ENCODE results near the gene U2SURP.

The U2SURP gene

DNA sequence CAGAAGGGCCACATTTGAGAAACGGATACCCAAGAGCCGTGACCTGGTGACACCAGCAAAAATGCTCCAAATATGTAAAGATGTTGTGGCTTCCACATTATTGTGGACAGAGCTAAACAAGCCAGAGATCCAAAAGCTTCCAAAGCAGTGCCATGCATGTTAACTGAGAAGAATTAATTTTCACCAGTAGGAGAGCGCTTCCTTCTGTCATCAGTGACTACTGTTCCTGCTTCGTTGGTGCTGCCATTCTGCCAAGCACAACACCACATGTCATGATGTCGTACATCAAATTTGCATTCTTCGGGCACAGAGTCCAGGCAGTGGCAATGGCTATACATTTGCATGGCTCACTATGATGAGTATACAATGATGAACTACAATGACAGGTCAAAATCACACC is 99.1 kb downstream of the U2SURP start:
- no peaks in the 10 kb centered on the region for H3K36me3 ChIP-seq (ENCODE audit: control insufficient read depth in 2 of 2, insufficient read depth in 2 of 2, low read length in 2 of 2)
- no peaks in the 10 kb centered on the region for H3K4me1 ChIP-seq (ENCODE audit: control insufficient read depth, insufficient read depth, low read length)
- H3K9me3 ChIP-seq (ENCODE audit: control insufficient read depth in 2 of 2, low read length in 2 of 2): peaks cover 6 to 9% of the 10 kb centered on the region in 2 donors
- no peak overlapping the region for H3K9ac ChIP-seq (ENCODE audit: low read length in 2 of 2)
- H3K27ac ChIP-seq (ENCODE audit: low read length): no peak overlapping the region
- peaks cover 0 to 6% of the 10 kb centered on the region in 2 donors for H3K27me3 ChIP-seq (ENCODE audit: control insufficient read depth in 1 of 2, insufficient read depth in 2 of 2, low read length in 2 of 2)
- H3K4me3 ChIP-seq (ENCODE audit: low read length in 2 of 2): no peak overlapping the region

GRCh38 chr3:143101792-143102381 is 100.5 kb downstream of the U2SURP start:
- Histone ChIP-seq H3K9me3 (ENCODE audit: control insufficient read depth in 2 of 2, low read length in 2 of 2) (peaks cover 8 to 9% of the 10 kb centered on the region in 2 donors), H3K9ac (ENCODE audit: low read length in 2 of 2) (no peak overlapping the region), H3K36me3 (ENCODE audit: control insufficient read depth in 2 of 2, insufficient read depth in 2 of 2, low read length in 2 of 2) (no peaks in the 10 kb centered on the region), H3K4me3 (ENCODE audit: low read length in 2 of 2) (no peak overlapping the region), H3K27me3 (ENCODE audit: control insufficient read depth in 1 of 2, insufficient read depth in 2 of 2, low read length in 2 of 2) (no peaks in the 10 kb centered on the region), H3K4me1 (ENCODE audit: control insufficient read depth, insufficient read depth, low read length) (no peaks in the 10 kb centered on the region), H3K27ac (ENCODE audit: low read length) (no peak overlapping the region)

DNA sequence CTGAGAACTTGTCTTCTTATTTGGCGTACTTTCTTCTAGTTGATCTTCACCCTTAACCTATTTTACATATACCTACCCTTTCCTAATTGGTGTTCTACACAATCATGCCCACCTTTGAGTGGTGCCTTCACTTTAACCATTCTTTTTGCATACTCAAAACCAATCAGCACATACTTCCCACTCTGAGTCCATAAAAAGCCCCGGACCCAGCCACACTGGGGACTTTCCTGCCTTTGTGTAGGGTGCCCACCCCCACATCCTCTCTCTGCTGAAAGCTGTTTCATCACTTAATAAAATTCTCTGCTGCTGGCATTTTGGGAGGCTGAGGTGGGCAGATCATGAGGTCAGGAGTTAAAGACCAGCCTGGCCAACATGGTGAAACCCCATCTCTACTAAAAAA is 102.3 kb downstream of the U2SURP start:
- Histone ChIP-seq H3K9ac (ENCODE audit: low read length in 2 of 2) (no peak overlapping the region), H3K27me3 (ENCODE audit: control insufficient read depth in 1 of 2, insufficient read depth in 2 of 2, low read length in 2 of 2) (no peaks in the 10 kb centered on the region), H3K4me1 (ENCODE audit: control insufficient read depth, insufficient read depth, low read length) (no peaks in the 10 kb centered on the region), H3K4me3 (ENCODE audit: low read length in 2 of 2) (no peak overlapping the region), H3K9me3 (ENCODE audit: control insufficient read depth in 2 of 2, low read length in 2 of 2) (peaks cover 7 to 8% of the 10 kb centered on the region in 2 donors), H3K36me3 (ENCODE audit: control insufficient read depth in 2 of 2, insufficient read depth in 2 of 2, low read length in 2 of 2) (no peaks in the 10 kb centered on the region), H3K27ac (ENCODE audit: low read length) (no peak overlapping the region)

DNA sequence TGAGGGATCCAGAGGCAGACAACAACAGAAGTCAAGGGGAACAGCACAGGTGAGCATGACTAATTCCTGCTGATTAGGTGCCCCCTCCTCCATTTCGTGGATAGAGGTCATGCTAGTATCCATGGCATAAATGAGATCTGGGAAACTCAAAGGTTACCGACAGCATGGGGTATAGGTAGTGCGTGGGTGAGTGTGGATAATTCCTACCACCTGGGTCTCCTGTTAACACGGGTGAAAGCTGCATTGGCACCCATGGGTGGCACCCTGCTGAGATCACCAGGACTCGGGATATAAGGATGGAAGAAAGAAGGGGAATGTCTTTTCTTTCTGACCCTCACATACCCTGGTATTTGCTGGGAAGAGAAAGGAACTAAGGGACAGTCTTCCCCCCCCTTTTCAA is 103.8 kb downstream of the U2SURP start:
- Histone ChIP-seq H3K4me3 (ENCODE audit: low read length in 2 of 2) (no peak overlapping the region), H3K9me3 (ENCODE audit: control insufficient read depth in 2 of 2, low read length in 2 of 2) (peaks cover 7 to 8% of the 10 kb centered on the region in 2 donors), H3K4me1 (ENCODE audit: control insufficient read depth, insufficient read depth, low read length) (no peaks in the 10 kb centered on the region), H3K27me3 (ENCODE audit: control insufficient read depth in 1 of 2, insufficient read depth in 2 of 2, low read length in 2 of 2) (no peaks in the 10 kb centered on the region), H3K36me3 (ENCODE audit: control insufficient read depth in 2 of 2, insufficient read depth in 2 of 2, low read length in 2 of 2) (no peaks in the 10 kb centered on the region), H3K27ac (ENCODE audit: low read length) (no peak overlapping the region), H3K9ac (ENCODE audit: low read length in 2 of 2) (no peak overlapping the region)

- Histone ChIP-seq H3K9ac (ENCODE audit: low read length in 2 of 2) (no peak overlapping the region), H3K27ac (ENCODE audit: low read length) (no peak overlapping the region), H3K4me3 (ENCODE audit: low read length in 2 of 2) (no peak overlapping the region), H3K9me3 (ENCODE audit: control insufficient read depth in 2 of 2, low read length in 2 of 2) (peaks cover 5 to 8% of the 10 kb centered on the region in 2 donors), H3K4me1 (ENCODE audit: control insufficient read depth, insufficient read depth, low read length) (no peaks in the 10 kb centered on the region), H3K27me3 (ENCODE audit: control insufficient read depth in 1 of 2, insufficient read depth in 2 of 2, low read length in 2 of 2) (no peaks in the 10 kb centered on the region), H3K36me3 (ENCODE audit: control insufficient read depth in 2 of 2, insufficient read depth in 2 of 2, low read length in 2 of 2) (no peaks in the 10 kb centered on the region)
Observed at GRCh38 chr3:143109861-143110260, 108.5 kb downstream of the U2SURP start.

All from stomach smooth muscle (tissue), 2 donors.